Skin epidermis (tissue), 12 donors: Measurements from ENCODE around the gene FRMD1.

Source experiments
- H3K27ac ChIP-seq, 21 experiments: fragments of 200-600 bp; sonication (generic) in 11 of 21; one replicate each; pipeline ENCODE4 v1.5.0; 2020; ENCODE audit warnings: mild to moderate bottlenecking in 3 of 21, inconsistent platforms in 2 of 21, moderate library complexity in 2 of 21
- H3K4me3 ChIP-seq, 7 experiments: fragments of 200-600 bp; sonication (generic) in 2 of 7; one replicate each; pipeline ENCODE4 v1.5.0; 2020; ENCODE audit warnings: inconsistent platforms in 2 of 7, mild to moderate bottlenecking in 2 of 7, moderate library complexity in 1 of 7

FRMD1 gene

GRCh38 chr6:168062346-168063289 lies 16.4 kb downstream of the FRMD1 start:
- Histone ChIP-seq H3K4me3 (no peak overlapping the region), H3K27ac (no peak overlapping the region)

GRCh38 chr6:168061269-168062210 lies 17.5 kb downstream of the FRMD1 start:
- Histone ChIP-seq H3K4me3 (no peak overlapping the region), H3K27ac (no peak overlapping the region)

GRCh38 chr6:168060521-168060931 lies 18.5 kb downstream of the FRMD1 start:
- Histone ChIP-seq H3K4me3 (no peak overlapping the region), H3K27ac (no peak overlapping the region)

- no peak overlapping the region for H3K27ac ChIP-seq
These were observed 20.1 kb downstream of the FRMD1 start for GRCh38 chr6:168058691-168059551.

GRCh38 chr6:168057836-168058235 lies 21.2 kb downstream of the FRMD1 start:
- H3K27ac ChIP-seq, result no peak overlapping the region
- H3K4me3 ChIP-seq, result no peak overlapping the region

More at GRCh38 chr6:168058691-168059551, 20.1 kb downstream of the FRMD1 start:
- H3K4me3 ChIP-seq, result no peak overlapping the region

- H3K27ac ChIP-seq, result no peak overlapping the region
- no peak overlapping the region for H3K4me3 ChIP-seq
These were observed 22.0 kb downstream of the FRMD1 start for GRCh38 chr6:168056892-168057527.

- no peak overlapping the region for H3K4me3 ChIP-seq
- H3K27ac ChIP-seq, result no peak overlapping the region
These were observed 23.1 kb downstream of the FRMD1 start for GRCh38 chr6:168055696-168056489.

GRCh38 chr6:168054765-168055560 lies 24.0 kb downstream of the FRMD1 start:
- Histone ChIP-seq H3K27ac (no peak overlapping the region), H3K4me3 (no peak overlapping the region)

- Histone ChIP-seq H3K27ac (no peak overlapping the region), H3K4me3 (no peak overlapping the region)
These were observed 25.0 kb downstream of the FRMD1 start for GRCh38 chr6:168053957-168054471.

- Histone ChIP-seq H3K27ac (no peak overlapping the region), H3K4me3 (no peak overlapping the region)
These were observed 25.7 kb downstream of the FRMD1 start for GRCh38 chr6:168053086-168053956.

- no peak overlapping the region for H3K27ac ChIP-seq
- H3K4me3 ChIP-seq, result no peak overlapping the region
These were observed 26.6 kb downstream of the FRMD1 start for GRCh38 chr6:168052291-168052891.

GRCh38 chr6:168051648-168052047 lies 27.4 kb downstream of the FRMD1 start:
- Histone ChIP-seq H3K4me3 (no peak overlapping the region), H3K27ac (no peak overlapping the region)

GRCh38 chr6:168050881-168051586 lies 28.0 kb downstream of the FRMD1 start:
- Histone ChIP-seq H3K4me3 (no peak overlapping the region), H3K27ac (no peak overlapping the region)

GRCh38 chr6:168050225-168050880 lies 28.7 kb downstream of the FRMD1 start:
- Histone ChIP-seq H3K4me3 (no peak overlapping the region), H3K27ac (no peak overlapping the region)

- Histone ChIP-seq H3K27ac (no peak overlapping the region), H3K4me3 (no peak overlapping the region)
These were observed 29.2 kb downstream of the FRMD1 start for GRCh38 chr6:168049706-168050224.
